Measurements from ENCODE around the gene PEX14.
"Not testable (repeated sequence)": the region's sequence is repeated elsewhere in the genome, so short reads cannot be mapped to it uniquely, and the experiment has no call there.

The PEX14 gene

DNA sequence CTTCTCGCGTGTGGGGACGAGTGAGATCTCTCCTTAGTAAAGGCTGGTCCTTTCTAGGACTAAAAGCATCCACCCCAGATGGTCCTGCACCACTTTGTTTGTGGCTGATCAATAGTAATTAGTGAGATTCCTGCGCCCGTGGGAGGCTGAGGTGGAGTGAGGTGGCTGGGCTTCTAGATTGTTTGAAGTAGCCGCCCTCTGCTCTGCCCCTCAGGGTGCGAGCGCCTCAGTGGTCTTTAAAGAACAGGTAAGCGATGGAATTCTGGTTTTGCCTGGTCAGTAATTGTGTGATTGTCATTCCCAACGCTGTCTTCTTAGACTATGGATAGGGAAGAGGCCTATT is 20.7 kb downstream of the PEX14 start:
- Mint-ChIP-seq H3K4me1 (peaks cover 9% of the 10 kb centered on the region), H3K9me3 (no peaks in the 10 kb centered on the region), H3K36me3 (ENCODE audit: low read depth) (peaks cover 5% of the 10 kb centered on the region), H3K27me3 (ENCODE audit: low read depth) (peaks cover 4% of the 10 kb centered on the region), H3K27ac (peak overlapping the region; percentile 81 to 94 (median 88)), H3K4me3 (peak overlapping the region; percentile 62 to 65 (median 63))
- TF ChIP-seq, protein P1, sequence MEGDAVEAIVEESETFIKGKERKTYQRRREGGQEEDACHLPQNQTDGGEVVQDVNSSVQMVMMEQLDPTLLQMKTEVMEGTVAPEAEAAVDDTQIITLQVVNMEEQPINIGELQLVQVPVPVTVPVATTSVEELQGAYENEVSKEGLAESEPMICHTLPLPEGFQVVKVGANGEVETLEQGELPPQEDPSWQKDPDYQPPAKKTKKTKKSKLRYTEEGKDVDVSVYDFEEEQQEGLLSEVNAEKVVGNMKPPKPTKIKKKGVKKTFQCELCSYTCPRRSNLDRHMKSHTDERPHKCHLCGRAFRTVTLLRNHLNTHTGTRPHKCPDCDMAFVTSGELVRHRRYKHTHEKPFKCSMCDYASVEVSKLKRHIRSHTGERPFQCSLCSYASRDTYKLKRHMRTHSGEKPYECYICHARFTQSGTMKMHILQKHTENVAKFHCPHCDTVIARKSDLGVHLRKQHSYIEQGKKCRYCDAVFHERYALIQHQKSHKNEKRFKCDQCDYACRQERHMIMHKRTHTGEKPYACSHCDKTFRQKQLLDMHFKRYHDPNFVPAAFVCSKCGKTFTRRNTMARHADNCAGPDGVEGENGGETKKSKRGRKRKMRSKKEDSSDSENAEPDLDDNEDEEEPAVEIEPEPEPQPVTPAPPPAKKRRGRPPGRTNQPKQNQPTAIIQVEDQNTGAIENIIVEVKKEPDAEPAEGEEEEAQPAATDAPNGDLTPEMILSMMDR (IDR thresholded peaks at IDR 0.05; ENCODE audit: unreplicated experiment in 3 of 3), result no peak

DNA sequence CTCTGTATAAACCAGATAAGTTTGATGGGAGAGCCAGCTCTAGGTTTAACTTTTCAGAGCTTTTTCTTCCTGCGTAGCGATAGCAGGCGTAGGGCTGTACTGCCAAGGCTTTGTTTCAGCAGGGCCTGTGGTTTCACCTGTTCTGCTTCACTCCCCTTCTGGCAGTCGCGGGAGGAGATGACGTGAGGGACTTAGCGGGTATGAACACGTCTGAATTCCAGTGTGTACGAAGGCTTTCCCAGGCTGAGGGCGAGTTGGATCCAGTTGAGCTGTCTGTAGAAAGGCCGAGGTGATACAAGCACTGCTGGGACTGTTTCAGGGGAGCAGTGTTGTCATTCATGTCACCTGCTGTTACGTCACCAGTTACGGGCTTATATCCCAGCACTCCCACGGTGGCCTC is 21.2 kb downstream of the PEX14 start:
- Mint-ChIP-seq H3K9me3 (no peaks in the 10 kb centered on the region), H3K36me3 (ENCODE audit: low read depth) (peaks cover 5% of the 10 kb centered on the region), H3K4me1 (peaks cover 9% of the 10 kb centered on the region), H3K4me3 (peak overlapping the region in 1 of 3 experiments; percentile 21), H3K27me3 (ENCODE audit: low read depth) (peaks cover 4% of the 10 kb centered on the region), H3K27ac (peak overlapping the region; percentile 81 to 94 (median 88))
- TF ChIP-seq, protein P1 (IDR thresholded peaks at IDR 0.05; ENCODE audit: unreplicated experiment in 3 of 3), result no peak

DNA sequence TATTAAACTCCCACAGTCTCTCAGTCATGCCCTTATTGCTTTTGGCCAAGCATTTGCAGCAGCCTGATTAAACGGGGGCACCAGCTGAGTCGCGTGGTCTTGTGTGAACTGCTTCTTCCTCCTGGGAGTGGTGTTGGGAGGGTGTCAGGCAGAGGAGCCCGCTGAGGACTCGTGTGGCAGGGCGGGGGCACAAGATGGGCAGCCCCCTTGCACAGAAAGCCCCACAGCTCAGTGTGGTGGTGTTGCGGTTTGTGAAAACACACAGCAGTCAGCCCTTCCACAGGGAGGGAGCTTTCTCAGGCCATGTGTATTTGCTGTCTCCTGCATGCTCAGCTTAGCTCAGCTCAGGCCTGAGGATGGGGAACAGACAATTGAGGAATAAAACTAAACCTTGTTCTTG is 22.4 kb downstream of the PEX14 start:
- no peaks in the 10 kb centered on the region for H3K9me3 Mint-ChIP-seq
- peak overlapping the region in 1 of 3 experiments; percentile 33 for H3K27ac Mint-ChIP-seq
- TF ChIP-seq, protein P1 (IDR thresholded peaks at IDR 0.05; ENCODE audit: unreplicated experiment in 3 of 3), result no peak
- H3K27me3 Mint-ChIP-seq (ENCODE audit: low read depth), result peaks cover 4% of the 10 kb centered on the region
- no peak overlapping the region for H3K4me3 Mint-ChIP-seq
- peaks cover 9% of the 10 kb centered on the region for H3K4me1 Mint-ChIP-seq
- peaks cover 5% of the 10 kb centered on the region for H3K36me3 Mint-ChIP-seq (ENCODE audit: low read depth)

DNA sequence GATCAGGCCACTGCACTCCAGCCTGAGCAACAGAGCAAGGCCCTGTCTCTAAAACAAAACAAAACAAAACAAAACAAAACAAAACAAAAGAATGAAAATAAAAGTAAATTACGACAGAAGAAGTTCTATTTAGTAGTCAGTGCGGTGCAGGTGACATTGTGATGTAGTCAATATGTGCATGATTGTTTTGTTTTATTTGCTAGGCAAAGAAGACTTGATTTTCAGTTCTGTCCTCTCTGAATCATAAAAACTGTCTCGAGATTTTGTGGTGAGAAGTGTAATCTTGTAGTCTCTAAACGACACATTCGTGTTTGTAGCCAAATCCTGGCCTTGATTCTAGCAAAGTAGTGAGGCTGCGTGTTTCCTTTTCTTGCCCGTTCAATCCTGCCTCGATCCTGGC is 23.5 kb downstream of the PEX14 start:
- TF ChIP-seq, protein P1 (IDR thresholded peaks at IDR 0.05; ENCODE audit: unreplicated experiment in 3 of 3), result no peak
- Mint-ChIP-seq H3K27ac (no peak overlapping the region), H3K4me1 (peaks cover 9% of the 10 kb centered on the region), H3K4me3 (no peak overlapping the region), H3K36me3 (ENCODE audit: low read depth) (peaks cover 5% of the 10 kb centered on the region), H3K9me3 (no peaks in the 10 kb centered on the region), H3K27me3 (ENCODE audit: low read depth) (no peaks in the 10 kb centered on the region)

DNA sequence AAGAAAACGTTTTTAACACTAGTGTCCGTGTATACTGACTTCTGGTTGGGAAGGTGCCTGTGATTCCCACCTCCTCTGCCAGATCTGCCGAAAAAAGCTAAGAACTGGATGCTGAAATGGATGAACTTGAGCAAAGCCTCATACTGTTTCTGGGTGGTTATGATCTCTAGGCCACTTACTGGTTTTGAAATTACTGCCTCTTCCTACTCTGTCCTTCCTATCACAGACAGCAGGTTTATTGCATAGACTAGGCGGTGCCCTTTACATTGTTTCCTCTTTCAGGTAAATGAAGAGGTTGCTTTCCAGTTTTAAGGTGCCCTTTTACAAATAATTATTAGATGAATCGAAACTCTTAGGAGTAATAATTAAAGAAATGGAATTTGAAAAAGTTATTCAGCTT is 27.5 kb downstream of the PEX14 start:
- TF ChIP-seq, protein P1 (IDR thresholded peaks at IDR 0.05; ENCODE audit: unreplicated experiment in 3 of 3), result no peak
- Mint-ChIP-seq H3K27me3 (ENCODE audit: low read depth) (peaks cover 7% of the 10 kb centered on the region), H3K4me1 (peaks cover 1% of the 10 kb centered on the region), H3K4me3 (no peak overlapping the region), H3K27ac (no peak overlapping the region), H3K9me3 (no peaks in the 10 kb centered on the region), H3K36me3 (ENCODE audit: low read depth) (no peaks in the 10 kb centered on the region)

DNA sequence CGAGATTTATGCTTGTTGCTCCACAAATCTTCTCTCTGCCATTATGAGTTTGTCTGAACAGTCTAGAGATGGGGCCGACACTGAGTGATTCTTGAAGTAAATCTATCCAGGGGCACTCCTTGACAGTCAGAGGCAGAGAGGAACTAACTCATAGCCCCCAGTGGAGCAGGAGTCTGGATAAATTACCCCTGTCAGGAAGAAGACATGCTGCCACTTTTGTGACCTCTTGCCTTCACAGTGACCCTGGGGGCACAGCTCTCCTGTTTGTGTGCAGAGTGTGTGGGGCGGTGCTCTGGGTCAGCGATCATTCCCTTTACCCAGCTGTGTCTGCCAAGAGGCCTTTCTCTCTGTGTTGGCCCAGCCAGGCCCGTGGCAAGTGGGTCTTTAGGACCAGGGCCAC is 29.5 kb downstream of the PEX14 start:
- H3K36me3 Mint-ChIP-seq (ENCODE audit: low read depth), result no peaks in the 10 kb centered on the region
- H3K27ac Mint-ChIP-seq, result peak overlapping the region in 2 of 3 experiments; percentile 22 to 46
- TF ChIP-seq, protein P1 (IDR thresholded peaks at IDR 0.05; ENCODE audit: unreplicated experiment in 3 of 3), result no peak
- no peak overlapping the region for H3K4me3 Mint-ChIP-seq
- peaks cover 12% of the 10 kb centered on the region for H3K4me1 Mint-ChIP-seq
- H3K9me3 Mint-ChIP-seq, result no peaks in the 10 kb centered on the region
- peaks cover 7% of the 10 kb centered on the region for H3K27me3 Mint-ChIP-seq (ENCODE audit: low read depth)

DNA sequence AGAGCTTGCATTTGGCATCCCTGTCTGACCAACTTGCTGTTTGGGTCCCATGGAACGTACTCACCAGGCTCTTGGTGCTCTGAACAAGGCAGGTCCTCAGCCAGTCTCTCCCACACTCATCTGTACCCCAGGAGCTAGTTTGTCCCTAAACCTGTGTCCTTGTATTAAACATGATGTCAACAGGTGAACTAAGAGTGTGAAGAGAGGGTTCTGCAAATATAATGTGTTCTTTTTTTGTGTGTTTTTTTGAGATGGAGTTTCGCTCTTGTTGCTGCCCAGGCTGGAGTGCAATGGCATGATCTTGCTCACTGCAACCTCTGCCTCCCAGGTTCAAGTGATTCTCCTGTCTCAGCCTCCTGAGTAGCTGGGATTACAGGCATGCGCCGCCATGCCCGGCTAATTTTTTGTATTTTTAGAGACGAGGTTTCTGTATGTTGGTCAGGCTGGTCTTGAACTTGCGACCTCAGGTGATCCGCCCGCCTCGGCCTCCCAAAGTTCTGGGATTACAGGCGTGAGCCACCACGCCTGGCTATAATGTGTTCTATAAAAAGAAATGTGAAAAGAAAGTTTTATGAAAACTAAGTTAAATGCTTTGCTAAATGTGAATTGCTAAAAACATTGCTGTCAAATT is 31.4 kb downstream of the PEX14 start:
- H3K4me3 Mint-ChIP-seq; H3K9me3 Mint-ChIP-seq; H3K36me3 Mint-ChIP-seq (ENCODE audit: low read depth); H3K27ac Mint-ChIP-seq: not testable (repeated sequence)
- H3K4me1 Mint-ChIP-seq, result peaks cover 26% of the 10 kb centered on the region
- H3K27me3 Mint-ChIP-seq (ENCODE audit: low read depth), result peaks cover 11% of the 10 kb centered on the region
